Measurements from ENCODE around the gene OR1J4. TPM values are rescaled to one million over a fixed set of nuclear protein-coding genes. Genes with fewer than 3 reads are reported as not detected.

OR1J4 gene
- total RNA-seq, 1 experiment from 2014 or later, result not detected

- POLR2A ChIA-PET (ENCODE audit: low non-redundant PET), result no interaction called here
- H3K27me3 ChIP-seq (replicated peaks; ENCODE audit: insufficient read depth, low read depth, low read length, poor library complexity), result peaks cover 37% of the 10 kb centered on the region
- H3K4me3 ChIP-seq (ENCODE audit: low read depth, low read length, poor library complexity, severe bottlenecking), result no peak overlapping the region
- no peaks in the 10 kb centered on the region for H3K36me3 ChIP-seq (ENCODE audit: insufficient read depth, low read length, poor library complexity, severe bottlenecking)
- no peak overlapping the region for H3K27ac ChIP-seq (ENCODE audit: low read depth, low read length, poor library complexity, severe bottlenecking)
- H3K9me3 ChIP-seq (ENCODE audit: low read depth, low read length, poor library complexity, severe bottlenecking), result no peaks in the 10 kb centered on the region
- DNase-seq (ENCODE audit: low spot score), result peak; percentile 76
- CTCF ChIA-PET, result interaction anchor here (0.6 to 1.1 kb wide), 7 partner anchors 61 to 851 kb away, joined by 3 to 5 read pairs (median 4); no protein-coding TSS in a partner anchor
- no peaks in the 10 kb centered on the region for H3K4me1 ChIP-seq (ENCODE audit: insufficient read depth, low read length, poor library complexity, severe bottlenecking)
- intact Hi-C loops (cut with micrococcal nuclease; ENCODE audit: unreplicated experiment), result no loop called here
- no TSS peak for BruUV-seq (replicated peaks)
- peak; percentile 88 for TF ChIP-seq CTCF (conservative IDR thresholded peaks at IDR 0.05; ENCODE audit: low read depth, low read length)
- no peak for TF ChIP-seq EZH2 (IDR thresholded peaks at IDR 0.05; ENCODE audit: borderline replicate concordance, low read depth, low read length, poor library complexity, severe bottlenecking)
These were observed 20.1 kb upstream of the OR1J4 start for GRCh38 chr9:122498883-122499288.

- Histone ChIP-seq H3K27me3 (replicated peaks; ENCODE audit: insufficient read depth, low read depth, low read length, poor library complexity) (peaks cover 58% of the 10 kb centered on the region), H3K27ac (ENCODE audit: low read depth, low read length, poor library complexity, severe bottlenecking) (no peak overlapping the region), H3K9me3 (ENCODE audit: low read depth, low read length, poor library complexity, severe bottlenecking) (no peaks in the 10 kb centered on the region), H3K4me1 (ENCODE audit: insufficient read depth, low read length, poor library complexity, severe bottlenecking) (no peaks in the 10 kb centered on the region), H3K36me3 (ENCODE audit: insufficient read depth, low read length, poor library complexity, severe bottlenecking) (no peaks in the 10 kb centered on the region), H3K4me3 (ENCODE audit: low read depth, low read length, poor library complexity, severe bottlenecking) (no peak overlapping the region)
- DNase-seq (ENCODE audit: low spot score), result no peak
- no TSS peak for BruUV-seq (replicated peaks)
- CTCF ChIA-PET, result no interaction called here
- TF ChIP-seq CTCF (conservative IDR thresholded peaks at IDR 0.05; ENCODE audit: low read depth, low read length) (no peak), EZH2 (IDR thresholded peaks at IDR 0.05; ENCODE audit: borderline replicate concordance, low read depth, low read length, poor library complexity, severe bottlenecking) (no peak)
- intact Hi-C loops (cut with micrococcal nuclease; ENCODE audit: unreplicated experiment), result no loop called here
- POLR2A ChIA-PET (ENCODE audit: low non-redundant PET), result no interaction called here
These were observed 12.0 kb upstream of the OR1J4 start for GRCh38 chr9:122506964-122507363.

GRCh38 chr9:122510502-122510901 is 8.4 kb upstream of the OR1J4 start, which contains the start of gene OR1J2:
Gene OR1J2 (plus strand): TSS chr9:122510802. CDS start chr9:122510802, 0 bp downstream.
- BruUV-seq (replicated peaks), result no TSS peak
- TF ChIP-seq CTCF (conservative IDR thresholded peaks at IDR 0.05; ENCODE audit: low read depth, low read length) (no peak), EZH2 (IDR thresholded peaks at IDR 0.05; ENCODE audit: borderline replicate concordance, low read depth, low read length, poor library complexity, severe bottlenecking) (no peak)
- POLR2A ChIA-PET (ENCODE audit: low non-redundant PET), result no interaction called here
- DNase-seq (ENCODE audit: low spot score), result no peak
- no peaks in the 10 kb centered on the region for H3K9me3 ChIP-seq (ENCODE audit: low read depth, low read length, poor library complexity, severe bottlenecking)
- CTCF ChIA-PET, result no interaction called here
- no peaks in the 10 kb centered on the region for H3K36me3 ChIP-seq (ENCODE audit: insufficient read depth, low read length, poor library complexity, severe bottlenecking)
- H3K27ac ChIP-seq (ENCODE audit: low read depth, low read length, poor library complexity, severe bottlenecking), result no peak within 1 kb of the TSS
- intact Hi-C loops (cut with micrococcal nuclease; ENCODE audit: unreplicated experiment), result no loop called here
- H3K27me3 ChIP-seq (replicated peaks; ENCODE audit: insufficient read depth, low read depth, low read length, poor library complexity), result peaks cover 58% of the 10 kb centered on the region
- H3K4me1 ChIP-seq (ENCODE audit: insufficient read depth, low read length, poor library complexity, severe bottlenecking), result no peaks in the 10 kb centered on the region
- H3K4me3 ChIP-seq (ENCODE audit: low read depth, low read length, poor library complexity, severe bottlenecking), result no peak within 1 kb of the TSS
